Measurements from ENCODE around the gene HCAR2.

- no peak for TF ChIP-seq POLR2A (IDR thresholded peaks at IDR 0.05)
- TF ChIP-seq, protein P1, sequence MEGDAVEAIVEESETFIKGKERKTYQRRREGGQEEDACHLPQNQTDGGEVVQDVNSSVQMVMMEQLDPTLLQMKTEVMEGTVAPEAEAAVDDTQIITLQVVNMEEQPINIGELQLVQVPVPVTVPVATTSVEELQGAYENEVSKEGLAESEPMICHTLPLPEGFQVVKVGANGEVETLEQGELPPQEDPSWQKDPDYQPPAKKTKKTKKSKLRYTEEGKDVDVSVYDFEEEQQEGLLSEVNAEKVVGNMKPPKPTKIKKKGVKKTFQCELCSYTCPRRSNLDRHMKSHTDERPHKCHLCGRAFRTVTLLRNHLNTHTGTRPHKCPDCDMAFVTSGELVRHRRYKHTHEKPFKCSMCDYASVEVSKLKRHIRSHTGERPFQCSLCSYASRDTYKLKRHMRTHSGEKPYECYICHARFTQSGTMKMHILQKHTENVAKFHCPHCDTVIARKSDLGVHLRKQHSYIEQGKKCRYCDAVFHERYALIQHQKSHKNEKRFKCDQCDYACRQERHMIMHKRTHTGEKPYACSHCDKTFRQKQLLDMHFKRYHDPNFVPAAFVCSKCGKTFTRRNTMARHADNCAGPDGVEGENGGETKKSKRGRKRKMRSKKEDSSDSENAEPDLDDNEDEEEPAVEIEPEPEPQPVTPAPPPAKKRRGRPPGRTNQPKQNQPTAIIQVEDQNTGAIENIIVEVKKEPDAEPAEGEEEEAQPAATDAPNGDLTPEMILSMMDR (IDR thresholded peaks at IDR 0.05) = no peak
These were observed 41.9 kb downstream of the HCAR2 start for GRCh38 chr12:122661246-122661645.

Measured in uterus (tissue), 2 donors.